ENCODE data around the gene LACTB. TPM values are rescaled to one million over a fixed set of nuclear protein-coding genes. Genes with fewer than 3 reads are reported as not detected.

The LACTB gene
- total and polyA plus RNA-seq, 2 experiments from 2014 or later: 26.5 to 31.0 TPM

DNA sequence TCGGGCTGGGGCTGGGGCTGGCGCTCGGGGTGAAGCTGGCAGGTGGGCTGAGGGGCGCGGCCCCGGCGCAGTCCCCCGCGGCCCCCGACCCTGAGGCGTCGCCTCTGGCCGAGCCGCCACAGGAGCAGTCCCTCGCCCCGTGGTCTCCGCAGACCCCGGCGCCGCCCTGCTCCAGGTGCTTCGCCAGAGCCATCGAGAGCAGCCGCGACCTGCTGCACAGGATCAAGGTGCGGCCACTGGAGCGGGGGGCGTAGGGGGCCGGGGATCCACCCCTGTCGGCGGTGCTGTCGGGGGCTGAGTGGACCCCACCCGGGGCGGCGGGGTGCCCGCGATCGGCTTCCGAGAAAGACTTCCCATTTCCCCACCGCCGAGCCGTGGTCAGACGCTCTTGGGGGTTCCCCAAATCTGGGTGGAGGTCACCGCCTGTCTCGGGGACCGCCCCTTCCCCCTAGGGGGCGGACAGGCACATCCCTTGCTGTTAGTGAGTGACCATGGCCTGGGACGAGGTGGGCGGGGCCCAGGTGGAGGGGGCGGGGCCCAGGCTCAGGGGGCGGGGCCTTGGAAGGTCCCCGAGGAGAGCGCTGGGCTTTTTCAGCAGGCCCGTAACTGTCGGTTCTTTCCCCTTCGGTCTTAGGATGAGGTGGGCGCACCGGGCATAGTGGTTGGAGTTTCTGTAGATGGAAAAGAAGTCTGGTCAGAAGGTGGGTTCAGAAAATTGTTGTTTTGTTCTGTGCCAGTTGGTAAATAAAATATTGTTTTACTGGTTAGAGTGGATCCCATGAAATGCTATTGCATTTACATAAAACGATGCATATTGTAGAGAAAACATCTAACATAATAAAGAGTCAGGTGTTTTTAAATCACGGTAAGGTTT, 578 bp downstream of the LACTB start:
- Histone ChIP-seq H3K4me1 (ENCODE audit: insufficient read depth) (no peaks in the 10 kb centered on the region), H3K27ac (peak overlapping the region; percentile 93), H4K20me1 (ENCODE audit: insufficient read depth, poor library complexity, severe bottlenecking) (no peaks in the 10 kb centered on the region), H3K36me3 (replicated peaks; ENCODE audit: insufficient read depth, low read depth) (no peaks in the 10 kb centered on the region), H3K4me2 (peak overlapping the region; percentile 77), H3K9me3 (ENCODE audit: low read depth) (no peaks in the 10 kb centered on the region), H3K27me3 (no peaks in the 10 kb centered on the region), H2AFZ (peak overlapping the region; percentile 95), H3K4me3 (peak overlapping the region; percentile 93), H3K79me2 (peaks cover 15% of the 10 kb centered on the region), H3K9me2 (replicated peaks; ENCODE audit: insufficient read depth) (no peaks in the 10 kb centered on the region)
- no peak for TF ChIP-seq EZH2 (IDR thresholded peaks at IDR 0.05; ENCODE audit: borderline replicate concordance)
- TF ChIP-seq, protein P1, sequence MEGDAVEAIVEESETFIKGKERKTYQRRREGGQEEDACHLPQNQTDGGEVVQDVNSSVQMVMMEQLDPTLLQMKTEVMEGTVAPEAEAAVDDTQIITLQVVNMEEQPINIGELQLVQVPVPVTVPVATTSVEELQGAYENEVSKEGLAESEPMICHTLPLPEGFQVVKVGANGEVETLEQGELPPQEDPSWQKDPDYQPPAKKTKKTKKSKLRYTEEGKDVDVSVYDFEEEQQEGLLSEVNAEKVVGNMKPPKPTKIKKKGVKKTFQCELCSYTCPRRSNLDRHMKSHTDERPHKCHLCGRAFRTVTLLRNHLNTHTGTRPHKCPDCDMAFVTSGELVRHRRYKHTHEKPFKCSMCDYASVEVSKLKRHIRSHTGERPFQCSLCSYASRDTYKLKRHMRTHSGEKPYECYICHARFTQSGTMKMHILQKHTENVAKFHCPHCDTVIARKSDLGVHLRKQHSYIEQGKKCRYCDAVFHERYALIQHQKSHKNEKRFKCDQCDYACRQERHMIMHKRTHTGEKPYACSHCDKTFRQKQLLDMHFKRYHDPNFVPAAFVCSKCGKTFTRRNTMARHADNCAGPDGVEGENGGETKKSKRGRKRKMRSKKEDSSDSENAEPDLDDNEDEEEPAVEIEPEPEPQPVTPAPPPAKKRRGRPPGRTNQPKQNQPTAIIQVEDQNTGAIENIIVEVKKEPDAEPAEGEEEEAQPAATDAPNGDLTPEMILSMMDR (IDR thresholded peaks at IDR 0.05; ENCODE audit: poor library complexity): peak; percentile 30
- 7% methylated on average over 12 of the region's 59 CpGs for WGBS (ENCODE audit: low lambda C conversion rate, missing lambda C conversion rate)
- DNase-seq (ENCODE audit: low spot score): peak; percentile 89

DNA sequence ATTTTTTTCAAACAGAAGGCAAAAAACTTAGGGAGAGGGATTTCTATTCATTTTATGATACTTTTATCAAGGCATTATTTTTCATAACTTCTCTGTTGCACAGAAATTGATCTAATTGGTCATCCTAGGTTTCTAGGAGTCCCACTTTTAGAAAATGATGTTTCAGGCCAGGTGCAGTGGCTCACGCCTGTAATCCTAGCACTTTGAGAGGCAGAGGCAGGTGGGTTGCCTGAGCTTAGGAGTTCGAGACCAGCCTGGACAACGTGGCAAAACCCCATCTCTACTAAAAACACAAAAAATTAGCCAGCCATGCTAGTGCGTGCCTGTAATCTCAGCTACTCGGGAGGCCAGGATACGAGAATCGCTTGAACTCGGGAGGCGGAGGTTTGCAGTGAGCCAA, 2.8 kb downstream of the LACTB start:
- Histone ChIP-seq H3K4me2 (no peak overlapping the region), H3K9me3 (ENCODE audit: low read depth) (no peaks in the 10 kb centered on the region), H3K36me3 (replicated peaks; ENCODE audit: insufficient read depth, low read depth) (no peaks in the 10 kb centered on the region), H3K79me2 (peaks cover 15% of the 10 kb centered on the region), H3K4me3 (no peak overlapping the region), H2AFZ (no peak overlapping the region), H3K4me1 (ENCODE audit: insufficient read depth) (no peaks in the 10 kb centered on the region), H3K27ac (no peak overlapping the region), H4K20me1 (ENCODE audit: insufficient read depth, poor library complexity, severe bottlenecking) (no peaks in the 10 kb centered on the region), H3K9me2 (replicated peaks; ENCODE audit: insufficient read depth) (no peaks in the 10 kb centered on the region), H3K27me3 (no peaks in the 10 kb centered on the region)
- TF ChIP-seq EZH2phosphoT487 (IDR thresholded peaks at IDR 0.05; ENCODE audit: low read depth, severe bottlenecking, unreplicated experiment) (no peak), EZH2 (IDR thresholded peaks at IDR 0.05; ENCODE audit: borderline replicate concordance) (no peak)
- TF ChIP-seq, protein P1 (IDR thresholded peaks at IDR 0.05; ENCODE audit: poor library complexity): no peak
- no peak for DNase-seq (ENCODE audit: low spot score)
- 94% methylated on average over 9 of the region's 9 CpGs for WGBS (ENCODE audit: low lambda C conversion rate, missing lambda C conversion rate)

DNA sequence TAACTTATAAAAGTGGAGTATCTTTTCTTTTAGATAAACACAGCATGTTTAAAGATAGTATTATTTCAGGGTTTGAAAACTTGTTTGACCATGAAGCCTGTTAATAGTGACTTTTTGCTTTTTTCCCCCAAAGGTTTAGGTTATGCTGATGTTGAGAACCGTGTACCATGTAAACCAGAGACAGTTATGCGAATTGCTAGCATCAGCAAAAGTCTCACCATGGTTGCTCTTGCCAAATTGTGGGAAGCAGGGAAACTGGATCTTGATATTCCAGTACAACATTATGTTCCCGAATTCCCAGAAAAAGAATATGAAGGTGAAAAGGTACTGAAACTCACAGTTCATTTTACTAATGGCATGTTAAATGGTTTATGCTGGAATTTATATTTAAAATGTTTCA, 5.1 kb downstream of the LACTB start:
- DNase-seq (ENCODE audit: low spot score): no peak
- Histone ChIP-seq H3K4me2 (no peak overlapping the region), H3K9me3 (ENCODE audit: low read depth) (no peaks in the 10 kb centered on the region), H3K36me3 (replicated peaks; ENCODE audit: insufficient read depth, low read depth) (no peaks in the 10 kb centered on the region), H3K9me2 (replicated peaks; ENCODE audit: insufficient read depth) (no peaks in the 10 kb centered on the region), H3K79me2 (peaks cover 15% of the 10 kb centered on the region), H4K20me1 (ENCODE audit: insufficient read depth, poor library complexity, severe bottlenecking) (no peaks in the 10 kb centered on the region), H3K27me3 (no peaks in the 10 kb centered on the region), H3K4me3 (no peak overlapping the region), H3K27ac (no peak overlapping the region), H2AFZ (no peak overlapping the region), H3K4me1 (ENCODE audit: insufficient read depth) (no peaks in the 10 kb centered on the region)
- TF ChIP-seq EZH2phosphoT487 (IDR thresholded peaks at IDR 0.05; ENCODE audit: low read depth, severe bottlenecking, unreplicated experiment) (no peak), EZH2 (IDR thresholded peaks at IDR 0.05; ENCODE audit: borderline replicate concordance) (no peak)
- TF ChIP-seq, protein P1 (IDR thresholded peaks at IDR 0.05; ENCODE audit: poor library complexity): no peak
- WGBS (ENCODE audit: low lambda C conversion rate, missing lambda C conversion rate): 85% methylated on average over 3 of the region's 3 CpGs
